Stimulated activated CD8-positive, alpha-beta memory T cell treated with anti-CD3 and anti-CD28 coated beads, Interleukin-12 subunit alpha, Interleukin-12 subunit beta, amount 100 ng/mL, for 1 hour (primary cell): Measurements from ENCODE around the gene SDR39U1.

Source experiments
- DNase-seq: peaks from one replicate; pipeline ENCODE4 v3.0.0-alpha.2; 2020; ENCODE audit warnings: low read depth

SDR39U1 gene

GRCh38 chr14:24411443-24412389, 30.9 kb downstream of the SDR39U1 start:
- DNase-seq = peak; percentile 11

DNA sequence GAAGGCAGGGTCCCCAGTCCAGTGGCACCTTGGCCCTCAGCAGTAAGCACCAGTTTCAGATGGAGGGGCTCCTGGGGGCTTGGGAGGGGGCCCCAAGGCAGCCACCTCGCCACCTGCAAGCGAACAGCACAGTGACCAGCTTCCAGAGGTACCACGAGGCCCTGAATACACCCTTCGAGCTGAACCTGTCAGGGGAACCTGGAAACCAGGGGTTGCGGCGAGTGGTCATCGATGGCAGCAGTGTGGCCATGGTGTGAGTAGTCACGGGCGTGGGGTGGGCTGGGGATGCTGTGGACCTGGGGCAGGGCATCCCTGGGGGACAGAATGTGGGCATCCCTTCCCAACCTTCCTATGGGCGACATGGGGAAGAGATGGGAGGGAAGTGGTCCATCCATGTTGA, 32.6 kb downstream of the SDR39U1 start:
- DNase-seq = no peak

GRCh38 chr14:24409192-24409591, 33.4 kb downstream of the SDR39U1 start:
- DNase-seq = no peak

- no peak for DNase-seq
These were observed 33.8 kb downstream of the SDR39U1 start for GRCh38 chr14:24408764-24409163.

GRCh38 chr14:24407608-24408325, 34.8 kb downstream of the SDR39U1 start:
- no peak for DNase-seq

- no peak for DNase-seq
These were observed 36.2 kb downstream of the SDR39U1 start for GRCh38 chr14:24406416-24406815.

GRCh38 chr14:24404814-24405213, 37.8 kb downstream of the SDR39U1 start:
- DNase-seq = no peak

- DNase-seq = no peak
These were observed 39.1 kb downstream of the SDR39U1 start for GRCh38 chr14:24403294-24403998.

DNA sequence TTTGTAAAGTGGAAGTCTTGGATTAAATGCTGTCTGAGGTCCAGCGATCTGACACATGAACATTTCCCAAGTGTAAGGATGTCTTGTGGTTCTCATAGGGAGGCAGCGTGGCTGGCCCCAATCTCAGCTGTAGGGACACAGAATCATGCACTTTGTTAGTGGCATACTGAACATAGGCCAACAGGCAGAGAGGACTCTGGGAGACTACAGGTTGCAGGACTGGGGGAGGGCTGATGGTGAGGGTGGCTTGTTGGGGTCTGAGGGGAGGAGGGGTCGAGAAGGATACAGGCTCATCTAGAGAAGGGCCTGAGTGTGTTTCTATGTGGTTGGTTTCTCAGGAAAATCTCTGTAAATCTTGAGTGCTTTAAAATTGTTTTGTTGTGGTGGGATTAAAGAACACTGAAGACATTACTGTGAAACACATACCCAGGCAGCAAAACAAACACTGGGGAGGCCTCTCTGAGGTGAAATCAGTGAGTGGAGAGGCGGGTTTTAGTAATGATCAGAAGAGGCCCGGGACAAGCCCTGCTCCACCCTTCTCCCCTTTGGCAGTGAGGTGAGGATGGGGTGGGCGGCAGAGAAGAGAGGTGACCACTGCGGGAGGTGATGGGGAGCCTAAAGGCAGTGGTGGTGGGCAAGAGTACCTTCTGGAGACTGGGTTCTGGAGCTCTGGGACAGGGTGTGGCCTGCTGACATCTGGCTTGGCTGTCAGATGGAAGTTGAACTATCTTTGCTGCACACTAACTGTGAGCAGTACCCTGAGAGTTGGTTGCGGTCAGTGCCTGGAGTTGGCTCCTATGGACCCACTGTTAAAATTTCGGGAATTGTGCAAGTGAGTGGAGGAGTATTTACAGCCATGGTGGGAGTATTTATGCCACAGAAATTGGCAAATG, 40.5 kb downstream of the SDR39U1 start:
- no peak for DNase-seq

- DNase-seq = no peak
These were observed 42.4 kb downstream of the SDR39U1 start for GRCh38 chr14:24399999-24400718.

DNA sequence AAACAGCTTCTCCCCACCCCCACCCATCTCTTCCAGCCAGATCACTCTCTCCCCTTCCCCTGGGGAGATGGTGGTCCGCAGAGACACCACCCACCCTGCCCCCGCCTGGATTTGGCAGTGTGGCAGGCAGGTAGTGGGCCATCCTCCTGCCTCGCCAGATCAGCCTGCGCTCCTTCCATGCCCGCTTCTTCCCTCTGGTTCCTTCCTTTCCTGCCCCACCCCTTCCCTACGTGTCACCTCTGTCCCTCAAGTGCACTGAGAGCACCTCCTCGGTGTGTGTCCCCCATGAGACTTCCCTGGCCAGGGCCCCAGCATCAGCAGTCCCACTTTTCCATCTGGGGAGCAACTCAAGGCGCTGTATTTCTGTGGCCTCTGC, 43.1 kb downstream of the SDR39U1 start:
- DNase-seq = no peak

GRCh38 chr14:24398653-24399446, 43.7 kb downstream of the SDR39U1 start, which contains the start of gene NYNRIN:
Gene NYNRIN (plus strand): TSS chr14:24399003. CDS start chr14:24399247, 244 bp downstream.
- DNase-seq = peak; percentile 1

DNA sequence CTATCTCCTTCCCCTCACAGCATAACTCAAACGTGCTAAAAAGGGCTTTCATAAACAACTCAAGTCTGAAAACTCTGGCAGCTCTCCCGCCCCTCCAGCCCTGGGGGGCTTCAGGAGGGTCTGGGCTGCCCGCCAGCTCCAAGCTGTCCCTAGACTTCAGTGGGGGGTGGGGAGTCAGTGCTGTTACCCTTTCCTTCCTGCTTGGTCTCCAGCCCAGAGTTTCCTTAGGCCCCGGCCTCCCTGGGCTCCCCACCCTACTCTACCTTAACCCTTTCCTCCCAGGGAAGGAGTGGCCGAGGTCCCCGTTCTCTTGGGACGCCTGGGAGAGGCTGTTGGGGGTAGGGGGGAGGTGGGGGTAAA, 44.3 kb downstream of the SDR39U1 start:
- no peak for DNase-seq

GRCh38 chr14:24397639-24398292, 44.8 kb downstream of the SDR39U1 start:
- no peak for DNase-seq

GRCh38 chr14:24395609-24396582, 46.7 kb downstream of the SDR39U1 start:
- DNase-seq = no peak

DNA sequence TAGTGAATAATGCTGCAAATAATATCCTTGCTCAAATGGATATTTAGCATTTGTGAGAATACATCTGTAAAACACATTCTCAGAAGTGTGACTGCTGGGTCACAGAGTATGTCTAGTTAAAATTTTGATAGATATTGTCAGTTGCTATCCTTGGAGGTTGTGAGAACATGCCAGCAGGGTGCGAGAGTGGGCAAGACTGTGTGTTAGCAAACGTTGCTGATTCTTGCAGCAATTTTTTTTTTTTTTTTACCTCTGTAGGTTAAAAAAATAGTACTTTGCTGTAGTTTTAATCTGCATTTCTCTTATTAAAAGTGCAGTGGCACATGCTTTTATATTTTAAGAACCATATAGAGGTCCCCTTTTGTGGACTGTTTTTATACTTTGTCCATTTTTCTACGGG, 48.3 kb downstream of the SDR39U1 start:
- no peak for DNase-seq

- no peak for DNase-seq
These were observed 50.1 kb downstream of the SDR39U1 start for GRCh38 chr14:24392325-24393091.
